Lower lobe of right lung (tissue), 2 donors: ENCODE results near the gene PPEF1. TPM values are rescaled to one million over a fixed set of nuclear protein-coding genes. Genes with fewer than 3 reads are reported as not detected.
A peak's percentile ranks its signal among the peaks of the same experiment; 100 is the strongest.
"Not testable (repeated sequence)": the region's sequence is repeated elsewhere in the genome, so short reads cannot be mapped to it uniquely, and the experiment has no call there.

ENCODE experiments used
- ATAC-seq, 2 donors: fragments of 200-7000 bp; cut with Tn5 transposase; one replicate each; pipeline ENCODE4 v1.9.1; 2020 to 2022; ENCODE audit warnings: mild to moderate bottlenecking in 2 of 2, moderate library complexity in 2 of 2
- DNase-seq: peaks from one replicate; pipeline ENCODE4 v3.0.0-alpha.2; 2020
- H3K27ac ChIP-seq: fragments of 200-600 bp; one replicate; pipeline ENCODE4 v1.8.0; 2022
- H3K27me3 ChIP-seq: fragments of 200-600 bp; one replicate; pipeline ENCODE4 v1.8.0; 2022; ENCODE audit warnings: low read depth
- H3K36me3 ChIP-seq: fragments of 200-600 bp; one replicate; pipeline ENCODE4 v1.8.0; 2022; ENCODE audit warnings: mild to moderate bottlenecking
- H3K4me1 ChIP-seq: fragments of 200-600 bp; one replicate; pipeline ENCODE4 v1.8.0; 2022
- H3K4me3 ChIP-seq: fragments of 200-600 bp; one replicate; pipeline ENCODE4 v1.8.0; 2022; ENCODE audit warnings: mild to moderate bottlenecking
- H3K9me3 ChIP-seq: fragments of 200-600 bp; one replicate; pipeline ENCODE4 v1.8.0; 2022
- CTCF ChIP-seq: fragments of 200-600 bp; IDR thresholded peaks from one replicate; pipeline ENCODE4 v1.8.0; 2022; ENCODE audit warnings: antibody characterized with exemption, mild to moderate bottlenecking
- intact Hi-C: fragments of 100-400 bp; cut with DNase I; formaldehyde crosslinking; loops from one replicate; pipeline ENCODE4 v1.11.0; 2022
- total RNA-seq: library from RNA; stranded (reverse); fragmentation: NEBNext Ultra II Directional; extraction: Animal tissue kit (Norgen Biotek cat#: 25700); gene quantifications from one replicate; pipeline ENCODE4 v1.2.1, GENCODE V29; 2021
- donor health status: DM: no; HTN: yes; CAD: no; lungs with severe emphysema.

The PPEF1 gene
- total RNA-seq, 1 donor from 2014 or later: 0.71 TPM

- Histone ChIP-seq H3K4me1 (no peaks in the 10 kb centered on the region), H3K36me3 (no peaks in the 10 kb centered on the region), H3K4me3 (no peak overlapping the region), H3K27me3 (no peaks in the 10 kb centered on the region), H3K27ac (no peak overlapping the region), H3K9me3 (no peaks in the 10 kb centered on the region)
- DNase-seq (no peak), ATAC-seq (no peak)
- TF ChIP-seq CTCF: no peak
- intact Hi-C loops: no loop called here
Measured at GRCh38 chrX:18825375-18825774, 117.9 kb downstream of the PPEF1 start.

- H3K4me3 ChIP-seq: no peak overlapping the region
- no peaks in the 10 kb centered on the region for H3K27me3 ChIP-seq
- DNase-seq: no peak
- H3K4me1 ChIP-seq: no peaks in the 10 kb centered on the region
- no peak for ATAC-seq
- no peak for TF ChIP-seq CTCF
- intact Hi-C loops: no loop called here
- H3K36me3 ChIP-seq: no peaks in the 10 kb centered on the region
- H3K9me3 ChIP-seq: no peaks in the 10 kb centered on the region
- H3K27ac ChIP-seq: no peak overlapping the region
Measured at GRCh38 chrX:18828832-18829404, 121.5 kb downstream of the PPEF1 start.

- DNase-seq: no peak
- ATAC-seq: peak; percentile 39 to 75
- H3K4me3 ChIP-seq: no peak overlapping the region
- intact Hi-C loops: no loop called here
- H3K9me3 ChIP-seq: no peaks in the 10 kb centered on the region
- H3K27me3 ChIP-seq: no peaks in the 10 kb centered on the region
- no peak for TF ChIP-seq CTCF
- H3K4me1 ChIP-seq: no peaks in the 10 kb centered on the region
- H3K36me3 ChIP-seq: no peaks in the 10 kb centered on the region
- H3K27ac ChIP-seq: peak overlapping the region; percentile 36
Measured at GRCh38 chrX:18833071-18833731, 125.8 kb downstream of the PPEF1 start.

GRCh38 chrX:18847901-18848300, 140.5 kb downstream of the PPEF1 start:
- H3K9me3 ChIP-seq, H3K36me3 ChIP-seq, intact Hi-C loops, DNase-seq, H3K27me3 ChIP-seq, ATAC-seq, H3K4me1 ChIP-seq, H3K27ac ChIP-seq, H3K4me3 ChIP-seq: not testable (repeated sequence)

- Histone ChIP-seq H3K4me1 (no peaks in the 10 kb centered on the region), H3K4me3 (no peak overlapping the region), H3K27me3 (no peaks in the 10 kb centered on the region), H3K36me3 (no peaks in the 10 kb centered on the region), H3K9me3 (no peaks in the 10 kb centered on the region), H3K27ac (no peak overlapping the region)
- no peak for TF ChIP-seq CTCF
- ATAC-seq (no peak), DNase-seq (no peak)
- intact Hi-C loops: no loop called here
Measured at GRCh38 chrX:18855919-18856644, 148.6 kb downstream of the PPEF1 start.

- H3K36me3 ChIP-seq: no peaks in the 10 kb centered on the region
- no peak overlapping the region for H3K4me3 ChIP-seq
- ATAC-seq: no peak
- DNase-seq: no peak
- H3K4me1 ChIP-seq: no peaks in the 10 kb centered on the region
- H3K27me3 ChIP-seq: no peaks in the 10 kb centered on the region
- no peak for TF ChIP-seq CTCF
- no peak overlapping the region for H3K27ac ChIP-seq
- no peaks in the 10 kb centered on the region for H3K9me3 ChIP-seq
- intact Hi-C loops: no loop called here
Measured at GRCh38 chrX:18856645-18856997, 149.2 kb downstream of the PPEF1 start.
